Mesendoderm (in vitro differentiated cells): ENCODE data around the gene ST3GAL4. TPM values are rescaled to one million over a fixed set of nuclear protein-coding genes. Genes with fewer than 3 reads are reported as not detected.
A peak's percentile ranks its signal among the peaks of the same experiment; 100 is the strongest.
"Not testable (repeated sequence)": the region's sequence is repeated elsewhere in the genome, so short reads cannot be mapped to it uniquely, and the experiment has no call there.

ENCODE experiments used
- DNase-seq: peaks from one replicate; pipeline ENCODE4 v3.0.0; 2013
- H2AK5ac ChIP-seq: 2 replicates; pipeline ENCODE4 v1.6.1; 2013; ENCODE audit warnings: low read length, inconsistent platforms
- H2BK120ac ChIP-seq: 2 replicates; pipeline ENCODE4 v1.6.1; 2013; ENCODE audit warnings: low read depth, mild to moderate bottlenecking, low read length, moderate library complexity, mixed read lengths
- H2BK15ac ChIP-seq: replicated peaks from 2 replicates; pipeline ENCODE4 v1.6.1; 2013; ENCODE audit warnings: low read depth, mild to moderate bottlenecking, moderate library complexity
- H2BK5ac ChIP-seq: 2 replicates; pipeline ENCODE4 v1.6.1; 2013; ENCODE audit warnings: low read length, inconsistent platforms
- H3K18ac ChIP-seq: 2 replicates; pipeline ENCODE4 v1.6.1; 2013; ENCODE audit warnings: mild to moderate bottlenecking, low read length, mixed read lengths
- H3K23ac ChIP-seq: one replicate; pipeline ENCODE4 v1.6.1; 2013; ENCODE audit warnings: low read length
- H3K27ac ChIP-seq: 2 replicates; pipeline ENCODE4 v1.5.1; 2013; ENCODE audit warnings: low read depth, mild to moderate bottlenecking, inconsistent platforms, low read length, moderate library complexity
- H3K27me3 ChIP-seq: 2 replicates; pipeline ENCODE4 v1.6.1; 2013; ENCODE audit warnings: low read length, control low read depth, mild to moderate bottlenecking, inconsistent platforms; ENCODE audit not compliant: insufficient read depth, poor library complexity
- H3K36me3 ChIP-seq: 2 replicates; pipeline ENCODE4 v1.6.1; 2013; ENCODE audit warnings: low read length, inconsistent platforms; ENCODE audit not compliant: control insufficient read depth, insufficient read depth
- H3K4ac ChIP-seq: one replicate; pipeline ENCODE4 v1.6.1; 2013; ENCODE audit warnings: low read depth, mild to moderate bottlenecking, low read length, moderate library complexity
- H3K4me1 ChIP-seq: 2 replicates; pipeline ENCODE4 v1.6.1; 2013; ENCODE audit warnings: low read depth, low read length, inconsistent platforms; ENCODE audit not compliant: control insufficient read depth
- H3K4me2 ChIP-seq: 2 replicates; pipeline ENCODE4 v1.6.1; 2013; ENCODE audit warnings: low read length
- H3K4me3 ChIP-seq: 2 replicates; pipeline ENCODE4 v1.5.1; 2013; ENCODE audit warnings: mild to moderate bottlenecking, low read length
- H3K56ac ChIP-seq: one replicate; pipeline ENCODE4 v1.6.1; 2013; ENCODE audit warnings: low read length
- H3K79me1 ChIP-seq: 2 replicates; pipeline ENCODE4 v1.6.1; 2013; ENCODE audit warnings: low read length, inconsistent platforms
- H3K79me2 ChIP-seq: 2 replicates; pipeline ENCODE4 v1.6.1; 2013; ENCODE audit warnings: mild to moderate bottlenecking, low read length; ENCODE audit not compliant: control insufficient read depth, insufficient read depth
- H3K9ac ChIP-seq: 2 replicates; pipeline ENCODE4 v1.6.1; 2013; ENCODE audit warnings: low read length, inconsistent platforms
- H4K5ac ChIP-seq: one replicate; pipeline ENCODE4 v1.6.1; 2013; ENCODE audit warnings: low read length
- H4K8ac ChIP-seq: one replicate; pipeline ENCODE4 v1.6.1; 2013; ENCODE audit warnings: low read depth, mild to moderate bottlenecking, control low read depth, low read length, moderate library complexity
- WGBS: extraction: QIAGEN DNeasy Blood & Tissue Kit; methylation state at CpG from one replicate; pipeline ENCODE4 v1.1.7; 2013; ENCODE audit warnings: low lambda C conversion rate, missing lambda C conversion rate; ENCODE audit not compliant: insufficient coverage; ENCODE audit errors: extremely low coverage; 5-methylcytosine and 5-hydroxymethylcytosine counted together
- polyA plus RNA-seq, 2 experiments: library from polyadenylated mRNA; stranded (reverse); fragments of 200-250 nt; gene quantifications; one replicate each; pipeline ENCODE4 v1.2.3, GENCODE V29; 2013

The ST3GAL4 gene, protein sequence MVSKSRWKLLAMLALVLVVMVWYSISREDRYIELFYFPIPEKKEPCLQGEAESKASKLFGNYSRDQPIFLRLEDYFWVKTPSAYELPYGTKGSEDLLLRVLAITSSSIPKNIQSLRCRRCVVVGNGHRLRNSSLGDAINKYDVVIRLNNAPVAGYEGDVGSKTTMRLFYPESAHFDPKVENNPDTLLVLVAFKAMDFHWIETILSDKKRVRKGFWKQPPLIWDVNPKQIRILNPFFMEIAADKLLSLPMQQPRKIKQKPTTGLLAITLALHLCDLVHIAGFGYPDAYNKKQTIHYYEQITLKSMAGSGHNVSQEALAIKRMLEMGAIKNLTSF
- polyA plus RNA-seq (2013, experiment 1 of 2), result 8.4 TPM
- 8.7 TPM for polyA plus RNA-seq (2013, experiment 2 of 2)

DNA sequence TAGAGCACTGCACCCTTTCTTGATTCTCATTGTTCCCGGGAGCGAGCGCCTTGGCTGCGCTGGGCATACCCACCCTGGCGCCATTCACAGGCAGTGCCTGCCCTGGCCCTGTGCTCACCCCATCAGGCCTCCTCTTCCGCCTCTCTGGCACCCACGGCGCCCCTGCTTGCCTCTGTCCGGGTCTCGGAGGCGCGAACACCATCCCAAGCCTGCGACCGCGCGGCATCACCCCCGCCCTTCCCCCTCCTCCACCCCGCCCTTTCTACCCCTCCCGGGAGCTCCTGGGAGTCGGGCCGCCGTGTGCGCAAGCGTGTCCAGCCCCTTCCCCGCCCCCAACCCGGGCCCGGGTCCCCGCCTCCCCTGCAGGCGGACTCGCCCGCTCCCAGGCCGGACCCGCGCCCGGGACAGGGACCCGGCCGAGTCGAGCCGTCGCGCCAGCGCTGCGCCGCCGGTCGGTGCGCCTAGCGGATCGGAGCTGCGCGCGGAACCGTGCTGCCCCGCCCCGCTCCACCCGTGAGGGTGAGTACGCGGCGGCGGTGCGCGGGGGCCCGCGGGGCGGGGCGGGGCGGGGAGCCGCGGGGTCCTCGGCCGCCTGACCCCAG is at the start of gene ST3GAL4:
ST3GAL4 (plus strand) TSS at position 363 of the 602 bp plus-strand sequence. CDS start 50,470 bp downstream, outside the sequence.
- Histone ChIP-seq H3K79me1 (peaks cover 17% of the 10 kb centered on the region), H3K18ac (peak within 1 kb of the TSS; percentile 79), H3K56ac (peak within 1 kb of the TSS; percentile 98), H3K4me1 (peaks cover 12% of the 10 kb centered on the region), H3K4me2 (peak within 1 kb of the TSS; percentile 96), H3K23ac (peak within 1 kb of the TSS; percentile 99), H2BK5ac (peak within 1 kb of the TSS; percentile 98), H3K4me3 (peak within 1 kb of the TSS; percentile 93), H3K4ac (peak within 1 kb of the TSS; percentile 98), H2AK5ac (peak within 1 kb of the TSS; percentile 63), H2BK15ac (no peak within 1 kb of the TSS), H4K5ac (no peak within 1 kb of the TSS), H3K9ac (peak within 1 kb of the TSS; percentile 99), H3K27me3 (no peaks in the 10 kb centered on the region), H2BK120ac (peak within 1 kb of the TSS; percentile 75), H3K79me2 (peaks cover 9% of the 10 kb centered on the region), H4K8ac (peak within 1 kb of the TSS; percentile 57), H3K36me3 (peaks cover 2% of the 10 kb centered on the region), H3K27ac (peak within 1 kb of the TSS; percentile 39)
- peak; percentile 91 for DNase-seq
- WGBS, result no CpG with 5 or more reads among the region's 71 CpGs

DNA sequence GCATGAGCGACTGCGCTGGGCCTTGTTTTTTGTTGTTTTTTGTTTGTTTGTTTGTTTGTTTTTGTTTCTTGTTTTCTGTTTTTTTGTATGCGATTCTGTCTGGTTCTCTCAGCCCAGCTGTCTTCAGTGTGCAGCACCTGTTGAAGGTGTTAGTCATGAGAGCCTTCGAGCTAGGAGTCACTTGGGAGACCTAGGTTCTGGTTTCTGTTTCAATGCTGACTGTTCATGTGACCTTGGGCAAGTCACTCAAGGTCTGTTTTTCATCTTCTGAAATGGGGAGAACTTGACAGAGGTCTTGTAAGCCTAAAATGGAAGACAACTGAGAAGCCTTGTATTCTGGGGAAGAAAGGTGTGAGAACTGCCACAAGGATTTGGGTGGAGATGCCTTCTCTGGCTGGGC is 49.8 kb upstream of the ST3GAL4 start:
- no peak overlapping the region for H3K4me2 ChIP-seq
- WGBS, result no CpG with 5 or more reads among the region's 4 CpGs

DNA sequence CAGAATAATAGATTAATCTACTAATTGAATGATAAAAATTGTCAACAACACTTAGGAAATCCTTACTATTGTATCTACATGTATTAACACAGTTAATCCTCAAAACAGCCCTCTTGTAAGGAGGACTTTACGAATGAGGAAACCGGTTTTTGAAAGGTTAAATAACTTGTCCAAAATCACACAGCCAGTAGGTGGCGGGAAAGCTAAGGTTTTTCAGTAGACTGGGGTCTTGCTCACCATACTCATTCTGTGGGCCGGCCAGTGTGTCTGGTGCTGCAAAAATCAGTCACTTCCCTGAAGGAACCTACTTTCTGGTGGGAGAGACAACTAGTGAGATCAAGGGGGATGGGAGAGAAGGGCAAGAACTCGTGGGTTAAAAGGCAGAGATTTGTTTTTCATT is 47.8 kb upstream of the ST3GAL4 start:
- DNase-seq, result peak; percentile 79
- no CpG with 5 or more reads among the region's 5 CpGs for WGBS
- Histone ChIP-seq H3K18ac (no peak overlapping the region), H3K36me3 (no peaks in the 10 kb centered on the region), H2BK15ac (no peak overlapping the region), H4K8ac (no peak overlapping the region), H3K9ac (no peak overlapping the region), H2BK5ac (no peak overlapping the region), H2BK120ac (no peak overlapping the region), H3K23ac (no peak overlapping the region), H2AK5ac (no peak overlapping the region), H3K79me2 (no peaks in the 10 kb centered on the region), H3K27ac (no peak overlapping the region), H3K4me1 (no peaks in the 10 kb centered on the region), H3K4me2 (no peak overlapping the region), H3K79me1 (no peaks in the 10 kb centered on the region), H3K56ac (no peak overlapping the region), H3K4ac (no peak overlapping the region), H3K27me3 (no peaks in the 10 kb centered on the region), H4K5ac (no peak overlapping the region), H3K4me3 (no peak overlapping the region)

More for the DNA sequence above, 49.8 kb upstream of the ST3GAL4 start:
- Histone ChIP-seq H3K79me1 (no peaks in the 10 kb centered on the region), H3K56ac (peak overlapping the region; percentile 7), H3K9ac (no peak overlapping the region), H3K4me3 (no peak overlapping the region), H3K18ac (no peak overlapping the region), H3K23ac (no peak overlapping the region), H3K27me3 (no peaks in the 10 kb centered on the region), H3K4ac (no peak overlapping the region), H2BK15ac (no peak overlapping the region), H2BK120ac (no peak overlapping the region), H4K8ac (no peak overlapping the region), H3K27ac (no peak overlapping the region), H3K79me2 (no peaks in the 10 kb centered on the region), H3K36me3 (no peaks in the 10 kb centered on the region), H2AK5ac (no peak overlapping the region), H3K4me1 (no peaks in the 10 kb centered on the region), H2BK5ac (no peak overlapping the region), H4K5ac (no peak overlapping the region)
- DNase-seq, result no peak

DNA sequence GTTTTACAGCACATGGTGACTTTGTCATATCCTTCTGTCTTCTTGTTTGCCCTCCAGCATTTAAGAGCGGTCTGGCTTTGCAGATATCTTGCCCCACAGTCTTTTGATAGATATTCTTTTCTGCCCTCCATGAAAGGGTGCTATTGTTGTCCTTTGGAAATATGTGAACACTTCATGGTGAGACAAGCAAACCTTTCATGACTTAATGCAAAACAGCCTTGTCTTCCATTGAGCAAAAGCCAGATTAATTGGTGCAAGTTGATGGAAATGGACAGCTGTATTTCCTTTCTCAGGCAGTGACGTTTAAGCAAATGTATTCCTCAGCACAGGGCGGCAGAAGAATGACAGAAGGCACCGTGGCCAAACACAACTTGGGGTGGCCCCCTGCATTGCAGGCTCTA is 47.2 kb upstream of the ST3GAL4 start:
- no peak overlapping the region for H3K23ac ChIP-seq
- no peak overlapping the region for H3K4ac ChIP-seq
- H2BK15ac ChIP-seq, result no peak overlapping the region
- H3K36me3 ChIP-seq, result no peaks in the 10 kb centered on the region
- H3K4me2 ChIP-seq, result no peak overlapping the region
- H3K9ac ChIP-seq, result no peak overlapping the region
- no peak overlapping the region for H4K5ac ChIP-seq
- DNase-seq, result no peak
- H3K4me1 ChIP-seq, result no peaks in the 10 kb centered on the region
- H3K79me1 ChIP-seq, result no peaks in the 10 kb centered on the region
- H2BK120ac ChIP-seq, result no peak overlapping the region
- no peak overlapping the region for H3K18ac ChIP-seq
- H3K27me3 ChIP-seq, result no peaks in the 10 kb centered on the region
- no peaks in the 10 kb centered on the region for H3K79me2 ChIP-seq
- no peak overlapping the region for H4K8ac ChIP-seq
- H3K27ac ChIP-seq, result no peak overlapping the region
- H2AK5ac ChIP-seq, result no peak overlapping the region
- H3K56ac ChIP-seq, result no peak overlapping the region
- no peak overlapping the region for H3K4me3 ChIP-seq
- no peak overlapping the region for H2BK5ac ChIP-seq
- no CpG with 5 or more reads among the region's 4 CpGs for WGBS

DNA sequence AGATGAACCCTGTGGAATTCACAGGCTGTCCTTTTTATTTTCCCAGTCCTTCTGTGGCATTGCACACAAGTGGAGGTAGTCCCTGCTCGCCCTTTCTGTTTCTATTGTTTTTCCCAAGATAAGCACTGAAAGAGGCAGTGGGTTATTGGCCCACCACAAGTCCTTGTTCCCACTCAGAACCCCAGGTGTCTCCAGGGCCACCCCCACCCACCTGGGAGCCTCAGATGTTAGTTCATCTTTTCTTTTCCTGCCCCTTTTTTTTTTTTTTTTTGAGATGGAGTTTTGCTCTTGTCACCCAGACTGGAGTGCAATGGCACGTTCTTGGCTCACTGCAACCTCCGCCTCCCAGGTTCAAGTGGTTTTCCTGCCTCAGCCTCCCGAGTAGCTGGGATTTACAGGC is 46.7 kb upstream of the ST3GAL4 start:
- H2BK120ac ChIP-seq, H3K27me3 ChIP-seq, H3K4ac ChIP-seq, H3K4me3 ChIP-seq, DNase-seq, H3K27ac ChIP-seq, H3K18ac ChIP-seq, H3K79me2 ChIP-seq, H3K56ac ChIP-seq, H4K8ac ChIP-seq, H2AK5ac ChIP-seq, H3K79me1 ChIP-seq, H3K36me3 ChIP-seq, H2BK5ac ChIP-seq, H3K4me1 ChIP-seq, H4K5ac ChIP-seq, H3K9ac ChIP-seq, H3K23ac ChIP-seq, H2BK15ac ChIP-seq, H3K4me2 ChIP-seq: not testable (repeated sequence)
- no CpG with 5 or more reads among the region's 4 CpGs for WGBS
